Natural killer cell (primary cell): ENCODE results near the gene AUTS2. TPM values are rescaled to one million over a fixed set of nuclear protein-coding genes. Genes with fewer than 3 reads are reported as not detected.
A peak's percentile ranks its signal among the peaks of the same experiment; 100 is the strongest.

Source experiments
- ATAC-seq, 3 donors: fragments of 150-1000 bp in 2 of 3; fragments of 200-7000 bp in 1 of 3; cut with Tn5 transposase; 1 replicate in 1 of 3; 2 replicates in 2 of 3; pipeline ENCODE4 v1.10.0; 2021; ENCODE audit warnings: mild to moderate bottlenecking in 2 of 3, moderate library complexity in 2 of 3
- DNase-seq, 2 donors: peaks; one replicate each; pipeline versions ENCODE4 v3.0.0 to v3.0.0-alpha.2; 2013 to 2021; ENCODE audit warnings: mixed read lengths in 1 of 2
- H3K27ac ChIP-seq: one replicate; pipeline ENCODE4 v1.5.1; 2013; ENCODE audit warnings: mild to moderate bottlenecking, low read length
- H3K27me3 ChIP-seq: one replicate; pipeline ENCODE4 v1.6.1; 2013; ENCODE audit warnings: low read length; ENCODE audit not compliant: control insufficient read depth, insufficient read depth
- H3K36me3 ChIP-seq: one replicate; pipeline ENCODE4 v1.6.1; 2013; ENCODE audit warnings: low read length; ENCODE audit not compliant: control insufficient read depth, insufficient read depth
- H3K4me1 ChIP-seq: one replicate; pipeline ENCODE4 v1.6.1; 2013; ENCODE audit warnings: low read length; ENCODE audit not compliant: control insufficient read depth, insufficient read depth
- H3K4me3 ChIP-seq: one replicate; pipeline ENCODE4 v1.5.1; 2013; ENCODE audit warnings: low read length
- H3K9me3 ChIP-seq: one replicate; pipeline ENCODE4 v1.6.1; 2013; ENCODE audit warnings: low read length; ENCODE audit not compliant: control insufficient read depth, insufficient read depth
- H3K27ac Mint-ChIP-seq, 2 donors: one replicate each; pipeline ENCODE4 v1.8.0; 2022; ENCODE audit warnings: mild to moderate bottlenecking in 2 of 2, mixed read lengths in 2 of 2, moderate library complexity in 1 of 2
- H3K27me3 Mint-ChIP-seq, 2 donors: one replicate each; pipeline ENCODE4 v1.8.0; 2022; ENCODE audit warnings: low read depth in 2 of 2, mixed read lengths in 2 of 2
- H3K36me3 Mint-ChIP-seq: one replicate; pipeline ENCODE4 v1.8.0; 2022; ENCODE audit warnings: mixed read lengths
- H3K4me1 Mint-ChIP-seq, 2 donors: one replicate each; pipeline ENCODE4 v1.8.0; 2022; ENCODE audit warnings: mixed read lengths in 2 of 2
- H3K4me3 Mint-ChIP-seq: one replicate; pipeline ENCODE4 v1.8.0; 2022; ENCODE audit warnings: mild to moderate bottlenecking, moderate library complexity, mixed read lengths
- H3K9me3 Mint-ChIP-seq, 2 donors: one replicate each; pipeline ENCODE4 v1.8.0; 2022; ENCODE audit warnings: mixed read lengths in 2 of 2
- WGBS: methylation state at CpG from one replicate; pipeline ENCODE4 v1.1.7; 2013; ENCODE audit warnings: missing lambda C conversion rate; ENCODE audit not compliant: insufficient coverage; 5-methylcytosine and 5-hydroxymethylcytosine counted together
- intact Hi-C: fragments of 100-400 bp; cut with micrococcal nuclease; formaldehyde crosslinking; loops from one replicate; pipeline ENCODE4 v1.14.2; 2022
- total RNA-seq, 4 donors: library from RNA; stranded (reverse); fragments of 120-200 nt in 1 of 4; gene quantifications; one replicate each; pipeline versions ENCODE4 v1.2.3 to v1.2.4, GENCODE V29; 2013 to 2022
- TF ChIP-seq, protein P1 (sequence below): fragments of 200-600 bp; IDR thresholded peaks from one replicate; pipeline ENCODE4 v1.8.0; 2022; ENCODE audit warnings: antibody characterized with exemption

The AUTS2 gene
- total RNA-seq, 3 donors from 2014 or later (not counting 1 experiment from before 2014, with no cell fraction given): 147 to 197 (median 155) TPM

DNA sequence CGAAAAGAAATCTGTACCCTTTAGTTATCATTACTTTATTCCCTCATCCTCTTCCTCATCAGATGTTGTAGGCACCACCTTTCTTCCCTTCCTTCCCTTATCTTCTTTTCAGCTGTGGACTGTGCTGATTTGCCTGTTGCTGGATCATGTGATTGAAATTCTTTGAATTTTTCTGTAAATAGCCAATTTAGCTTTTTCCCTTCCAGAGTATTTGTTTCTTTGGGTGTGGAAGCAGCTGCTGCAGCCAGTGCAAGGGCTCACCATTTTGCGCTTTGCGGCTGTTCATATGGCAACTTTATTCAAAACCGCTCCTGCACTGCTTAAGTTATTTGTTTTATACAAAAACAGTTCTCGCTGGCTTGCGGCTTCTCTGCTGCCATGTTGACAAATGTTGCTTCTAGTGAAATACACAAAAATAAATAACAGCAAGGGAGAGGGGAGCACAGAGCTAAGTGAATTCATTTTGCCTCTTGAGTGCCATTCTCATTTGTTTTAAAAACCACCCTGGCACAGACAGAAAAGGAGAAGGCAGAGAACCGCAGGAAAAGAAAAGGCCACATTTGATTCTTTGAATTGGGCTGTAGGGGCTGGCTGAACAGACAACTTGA is 151.2 kb downstream of the AUTS2 start:
- Histone ChIP-seq H3K4me1 (no peaks in the 10 kb centered on the region), H3K27ac (no peak overlapping the region), H3K27me3 (no peaks in the 10 kb centered on the region), H3K4me3 (no peak overlapping the region), H3K9me3 (no peaks in the 10 kb centered on the region), H3K36me3 (no peaks in the 10 kb centered on the region)
- DNase-seq (no peak), ATAC-seq (no peak)
- TF ChIP-seq, protein P1, sequence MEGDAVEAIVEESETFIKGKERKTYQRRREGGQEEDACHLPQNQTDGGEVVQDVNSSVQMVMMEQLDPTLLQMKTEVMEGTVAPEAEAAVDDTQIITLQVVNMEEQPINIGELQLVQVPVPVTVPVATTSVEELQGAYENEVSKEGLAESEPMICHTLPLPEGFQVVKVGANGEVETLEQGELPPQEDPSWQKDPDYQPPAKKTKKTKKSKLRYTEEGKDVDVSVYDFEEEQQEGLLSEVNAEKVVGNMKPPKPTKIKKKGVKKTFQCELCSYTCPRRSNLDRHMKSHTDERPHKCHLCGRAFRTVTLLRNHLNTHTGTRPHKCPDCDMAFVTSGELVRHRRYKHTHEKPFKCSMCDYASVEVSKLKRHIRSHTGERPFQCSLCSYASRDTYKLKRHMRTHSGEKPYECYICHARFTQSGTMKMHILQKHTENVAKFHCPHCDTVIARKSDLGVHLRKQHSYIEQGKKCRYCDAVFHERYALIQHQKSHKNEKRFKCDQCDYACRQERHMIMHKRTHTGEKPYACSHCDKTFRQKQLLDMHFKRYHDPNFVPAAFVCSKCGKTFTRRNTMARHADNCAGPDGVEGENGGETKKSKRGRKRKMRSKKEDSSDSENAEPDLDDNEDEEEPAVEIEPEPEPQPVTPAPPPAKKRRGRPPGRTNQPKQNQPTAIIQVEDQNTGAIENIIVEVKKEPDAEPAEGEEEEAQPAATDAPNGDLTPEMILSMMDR: no peak
- H3K9me3 Mint-ChIP-seq: no peaks in the 10 kb centered on the region
- no peak overlapping the region for H3K27ac Mint-ChIP-seq
- intact Hi-C loops: no loop called here
- WGBS: 94% methylated on average over 7 of the region's 7 CpGs
- H3K4me1 Mint-ChIP-seq: peaks cover 0 to 7% of the 10 kb centered on the region in 2 donors
- no peaks in the 10 kb centered on the region for H3K36me3 Mint-ChIP-seq
- H3K27me3 Mint-ChIP-seq: no peaks in the 10 kb centered on the region
- no peak overlapping the region for H3K4me3 Mint-ChIP-seq

DNA sequence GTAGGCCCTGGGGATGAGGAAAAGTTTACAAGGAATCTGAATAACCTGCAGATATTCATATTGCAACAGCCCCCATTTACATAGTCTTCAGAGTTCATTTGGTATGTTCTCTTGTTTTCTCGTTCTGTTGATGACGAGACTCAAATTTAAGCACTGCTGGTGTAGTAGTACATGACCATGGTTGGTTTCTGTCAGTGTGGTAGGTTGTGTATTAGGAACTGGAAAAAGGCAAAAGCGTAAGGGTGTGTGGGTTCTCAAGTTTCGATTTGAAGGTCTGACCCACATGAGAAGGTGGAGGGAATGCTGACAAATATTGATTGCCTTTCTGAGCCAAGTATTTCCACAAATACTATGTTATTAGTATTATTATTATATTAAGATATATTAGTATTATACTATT is 151.7 kb downstream of the AUTS2 start:
- WGBS: 90% methylated on average over 3 of the region's 4 CpGs
- Histone ChIP-seq H3K9me3 (no peaks in the 10 kb centered on the region), H3K36me3 (no peaks in the 10 kb centered on the region), H3K4me1 (no peaks in the 10 kb centered on the region), H3K27ac (no peak overlapping the region), H3K4me3 (no peak overlapping the region), H3K27me3 (no peaks in the 10 kb centered on the region)
- H3K27me3 Mint-ChIP-seq: no peaks in the 10 kb centered on the region
- no peak overlapping the region for H3K4me3 Mint-ChIP-seq
- no peak overlapping the region for H3K27ac Mint-ChIP-seq
- H3K4me1 Mint-ChIP-seq: peaks cover 0 to 12% of the 10 kb centered on the region in 2 donors
- TF ChIP-seq, protein P1: no peak
- H3K36me3 Mint-ChIP-seq: no peaks in the 10 kb centered on the region
- no peak for DNase-seq
- no peaks in the 10 kb centered on the region for H3K9me3 Mint-ChIP-seq
- intact Hi-C loops: no loop called here
- no peak for ATAC-seq

DNA sequence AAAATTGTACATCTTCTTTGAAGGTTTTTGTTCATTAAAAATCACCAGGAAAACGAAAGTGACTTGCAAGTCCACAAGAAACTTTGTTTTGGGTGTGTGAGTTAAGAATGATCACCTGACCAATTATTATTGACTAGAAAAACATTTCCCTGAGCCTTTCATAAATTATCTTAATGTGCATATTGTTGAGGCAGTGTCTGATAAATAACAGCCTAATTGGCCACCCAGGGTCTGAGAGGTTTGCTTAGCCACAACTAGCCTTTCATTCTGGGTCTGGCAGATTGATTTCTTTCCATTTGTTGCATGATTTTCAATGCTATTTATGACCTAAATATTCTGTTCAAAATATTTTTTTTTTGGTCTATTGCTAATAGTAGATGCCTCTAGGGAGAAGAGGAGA is 152.8 kb downstream of the AUTS2 start:
- peaks cover 0 to 13% of the 10 kb centered on the region in 2 donors for H3K4me1 Mint-ChIP-seq
- no peaks in the 10 kb centered on the region for H3K36me3 Mint-ChIP-seq
- Histone ChIP-seq H3K9me3 (no peaks in the 10 kb centered on the region), H3K27me3 (no peaks in the 10 kb centered on the region), H3K4me3 (no peak overlapping the region), H3K36me3 (no peaks in the 10 kb centered on the region), H3K4me1 (no peaks in the 10 kb centered on the region), H3K27ac (no peak overlapping the region)
- ATAC-seq (no peak), DNase-seq (no peak)
- no peak overlapping the region for H3K4me3 Mint-ChIP-seq
- no CpG with 5 or more reads among the region's 1 CpG for WGBS
- intact Hi-C loops: no loop called here
- no peaks in the 10 kb centered on the region for H3K9me3 Mint-ChIP-seq
- no peaks in the 10 kb centered on the region for H3K27me3 Mint-ChIP-seq
- TF ChIP-seq, protein P1: no peak
- no peak overlapping the region for H3K27ac Mint-ChIP-seq

DNA sequence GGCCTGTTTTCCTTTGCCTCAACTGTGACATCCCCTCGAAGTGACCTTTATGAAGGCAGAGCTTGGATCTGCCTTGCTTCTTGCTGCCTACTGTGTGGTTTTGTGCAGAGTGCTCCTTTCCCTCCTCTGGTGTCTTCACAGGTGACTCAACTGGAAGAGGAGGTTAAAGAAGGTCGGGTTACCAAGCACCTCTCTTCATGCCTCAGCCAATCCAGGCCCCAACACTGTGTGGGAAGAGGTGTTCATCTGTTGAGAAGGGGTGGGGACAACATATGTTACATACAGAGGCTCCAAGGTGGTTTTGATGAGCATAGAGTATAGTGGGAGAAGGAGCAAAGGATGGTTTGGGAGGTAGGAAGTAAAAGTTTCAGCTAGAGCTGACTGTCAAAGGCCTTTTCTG is 155.7 kb downstream of the AUTS2 start:
- no peaks in the 10 kb centered on the region for H3K27me3 Mint-ChIP-seq
- peak overlapping the region in 1 of 2 donors; percentile 2 for H3K27ac Mint-ChIP-seq
- H3K27ac ChIP-seq: no peak overlapping the region
- no peaks in the 10 kb centered on the region for H3K36me3 ChIP-seq
- no peaks in the 10 kb centered on the region for H3K36me3 Mint-ChIP-seq
- H3K4me1 ChIP-seq: no peaks in the 10 kb centered on the region
- 30% methylated on average over 2 of the region's 2 CpGs for WGBS
- DNase-seq: no peak
- H3K27me3 ChIP-seq: no peaks in the 10 kb centered on the region
- no peak overlapping the region for H3K4me3 ChIP-seq
- ATAC-seq: no peak
- H3K4me1 Mint-ChIP-seq: peaks cover 0 to 13% of the 10 kb centered on the region in 2 donors
- H3K9me3 Mint-ChIP-seq: no peaks in the 10 kb centered on the region
- intact Hi-C loops: no loop called here
- H3K9me3 ChIP-seq: no peaks in the 10 kb centered on the region
- H3K4me3 Mint-ChIP-seq: no peak overlapping the region
- TF ChIP-seq, protein P1: no peak
